Breast epithelium (tissue), 3 donors: ENCODE data around the gene PLD3.

Experiments
- CTCF ChIP-seq, 3 donors: fragments of 450-650 bp; IDR thresholded peaks; one replicate each; pipeline ENCODE4 v1.5.1; 2016 to 2017; ENCODE audit warnings: antibody characterized with exemption in 3 of 3, mild to moderate bottlenecking in 3 of 3, moderate library complexity in 3 of 3
- POLR2AphosphoS5 ChIP-seq, 3 donors: sonication (generic); formaldehyde crosslinking; IDR thresholded peaks; one replicate each; pipeline ENCODE4 v1.6.1; 2017; ENCODE audit warnings: antibody characterized with exemption in 3 of 3

- TF ChIP-seq CTCF (IDR thresholded peaks at IDR 0.05) (no peak), POLR2AphosphoS5 (IDR thresholded peaks at IDR 0.05) (no peak)
These were observed 75.4 kb downstream of the PLD3 start for GRCh38 chr19:40423938-40424337.
